Measurements from ENCODE around the gene MBOAT2.

The MBOAT2 gene

DNA sequence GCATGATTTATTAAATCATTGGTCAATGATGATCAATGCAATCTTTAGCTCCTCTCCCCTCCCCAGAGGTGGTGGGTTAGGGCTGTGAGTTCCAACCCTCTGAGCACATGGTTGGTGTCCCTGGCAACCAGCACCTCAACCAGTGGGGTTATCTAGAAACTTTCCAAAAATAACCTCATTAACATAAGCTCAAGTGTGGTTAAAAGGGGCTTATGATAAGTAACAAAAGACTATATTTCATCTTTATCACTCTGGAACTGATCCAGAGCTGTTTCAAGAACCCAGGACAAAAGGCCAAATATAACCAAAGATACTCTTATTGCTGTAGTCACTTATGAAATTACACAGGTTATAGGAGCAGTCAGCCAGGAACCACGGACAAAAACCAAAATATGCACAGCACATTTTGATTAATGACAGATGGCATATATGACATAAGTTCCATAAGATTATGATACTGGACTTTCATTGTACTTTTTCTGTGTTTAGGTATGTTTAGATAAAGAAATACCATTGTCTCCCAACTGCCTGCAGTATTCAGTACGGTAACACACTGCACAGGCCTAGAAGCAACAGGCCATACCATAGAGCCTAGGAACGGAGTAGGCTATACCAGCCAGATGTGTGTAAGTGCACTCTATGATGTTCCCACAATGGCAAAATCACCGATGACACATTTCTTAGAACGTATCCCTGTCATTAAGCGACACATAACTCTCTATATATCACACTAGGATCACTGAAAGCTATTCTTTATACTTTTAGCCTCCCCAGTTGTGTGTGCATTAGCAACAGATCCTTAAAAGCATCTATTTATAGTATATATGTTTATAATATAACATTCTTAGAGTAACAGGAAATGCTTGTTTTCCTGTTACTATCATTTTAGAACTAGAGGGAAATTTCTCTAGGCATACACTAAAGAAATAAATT lies 197.9 kb downstream of the MBOAT2 start:
- no peak for DNase-seq

DNA sequence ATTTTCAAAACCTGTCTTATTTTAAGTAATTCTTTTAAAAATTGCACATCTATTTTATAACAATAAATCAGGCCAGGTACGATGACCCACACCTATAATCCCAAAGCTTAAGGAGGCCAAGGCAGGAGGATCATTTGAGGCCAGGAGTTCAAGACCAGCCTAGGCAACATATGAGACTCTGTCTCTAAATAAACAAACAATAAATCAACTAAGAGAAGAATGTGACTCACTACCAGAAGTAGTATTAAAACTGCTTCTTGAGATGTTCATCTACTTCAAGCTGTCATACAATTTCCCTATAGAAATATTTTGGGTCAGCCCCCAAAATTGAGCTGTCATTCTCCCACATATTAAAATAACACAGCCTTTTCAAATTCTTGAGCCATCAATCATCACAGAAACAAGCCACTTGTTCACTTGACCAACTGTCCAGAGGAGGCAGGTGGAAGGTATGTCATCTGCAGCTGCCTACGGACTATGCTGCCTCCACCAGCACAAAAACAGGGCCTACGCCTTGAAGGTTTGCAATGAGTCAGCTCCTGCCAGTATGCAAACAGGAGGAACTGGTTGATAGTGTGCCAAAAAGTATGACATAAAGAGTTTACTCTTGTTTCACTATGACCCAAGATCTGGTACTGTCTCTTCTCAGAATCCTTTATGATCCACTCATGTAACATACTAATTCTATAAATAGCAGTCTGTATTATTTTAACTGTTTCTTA lies 199.7 kb downstream of the MBOAT2 start:
- DNase-seq, result no peak

DNA sequence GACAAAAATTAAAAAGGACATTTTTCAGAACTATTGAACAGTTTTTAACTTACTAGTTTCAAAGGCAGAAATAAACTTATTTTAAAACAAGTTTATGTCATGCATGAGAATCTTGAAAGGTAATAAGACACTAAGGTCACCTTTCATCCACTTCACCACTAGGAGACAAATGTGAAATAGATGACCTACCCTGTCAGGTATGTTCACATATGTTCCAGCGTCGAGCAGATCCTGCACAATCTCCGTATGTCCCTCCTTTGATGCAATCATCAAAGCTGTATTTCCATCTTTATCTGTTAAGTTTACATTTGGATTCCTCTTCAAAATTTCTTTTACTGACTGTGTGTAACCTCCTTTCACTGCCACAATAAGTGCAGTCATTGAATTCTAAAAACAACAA lies 200.7 kb downstream of the MBOAT2 start:
- DNase-seq, result no peak
